GM23248 (cell line): ENCODE results near the gene ZNF133.

Experiments
- EZH2 ChIP-seq: fragments of 200-600 bp; sonication (generic); IDR thresholded peaks from 2 replicates; pipeline ENCODE4 v1.6.1; 2018; ENCODE audit warnings: antibody characterized with exemption, mild to moderate bottlenecking; ENCODE audit not compliant: insufficient read depth, poor library complexity, severe bottlenecking
- EZH2phosphoT487 ChIP-seq: fragments of 200-600 bp; sonication (generic); IDR thresholded peaks from 2 replicates; pipeline ENCODE4 v1.6.1; 2018; ENCODE audit warnings: antibody characterized with exemption, moderate library complexity, mild to moderate bottlenecking, low read depth; ENCODE audit not compliant: insufficient read depth

GRCh38 chr20:18287546-18287914, 797 bp upstream of the ZNF133 start:
- TF ChIP-seq EZH2 (no peak), EZH2phosphoT487 (no peak)
